Measurements from ENCODE around the gene HTRA1.

HTRA1 gene

GRCh38 chr10:122461367-122461728, at the start of gene HTRA1:
Gene HTRA1, plus strand, starts transcription at chr10:122461553. Its CDS starts 100 bp downstream, at chr10:122461653.
- TF ChIP-seq CTCF (conservative IDR thresholded peaks at IDR 0.05) (no peak), ZFX (IDR thresholded peaks at IDR 0.05) (no peak)
- H3K27ac ChIP-seq, result no peak within 1 kb of the TSS

GRCh38 chr10:122413327-122413726, 48.0 kb upstream of the HTRA1 start:
- H3K27ac ChIP-seq, result no peak overlapping the region

GRCh38 chr10:122417667-122418066, 43.7 kb upstream of the HTRA1 start:
- H3K27ac ChIP-seq, result no peak overlapping the region
- TF ChIP-seq ZFX (IDR thresholded peaks at IDR 0.05), result no peak
- TF ChIP-seq CTCF (conservative IDR thresholded peaks at IDR 0.05), result no peak

More at GRCh38 chr10:122413327-122413726, 48.0 kb upstream of the HTRA1 start:
- no peak for TF ChIP-seq ZFX (IDR thresholded peaks at IDR 0.05)
- no peak for TF ChIP-seq CTCF (conservative IDR thresholded peaks at IDR 0.05)

- TF ChIP-seq CTCF (conservative IDR thresholded peaks at IDR 0.05), result no peak
- no peak for TF ChIP-seq ZFX (IDR thresholded peaks at IDR 0.05)
- H3K27ac ChIP-seq, result no peak overlapping the region
Measured at GRCh38 chr10:122419016-122419415, 42.3 kb upstream of the HTRA1 start.

- TF ChIP-seq CTCF (conservative IDR thresholded peaks at IDR 0.05) (no peak), ZFX (IDR thresholded peaks at IDR 0.05) (no peak)
- H3K27ac ChIP-seq, result no peak overlapping the region
Measured at GRCh38 chr10:122419876-122420623, 41.3 kb upstream of the HTRA1 start.

- H3K27ac ChIP-seq, result no peak overlapping the region
- TF ChIP-seq ZFX (IDR thresholded peaks at IDR 0.05) (no peak), CTCF (conservative IDR thresholded peaks at IDR 0.05) (no peak)
Measured at GRCh38 chr10:122420624-122421007, 40.7 kb upstream of the HTRA1 start.

GRCh38 chr10:122421054-122421625, 40.2 kb upstream of the HTRA1 start:
- no peak for TF ChIP-seq ZFX (IDR thresholded peaks at IDR 0.05)
- TF ChIP-seq CTCF (conservative IDR thresholded peaks at IDR 0.05), result no peak
- no peak overlapping the region for H3K27ac ChIP-seq

Data from C4-2B (cell line).